GM12865 (cell line): ENCODE measurements around the gene TMPRSS4.

ENCODE experiments used
- DNase-seq: peaks from one replicate; pipeline ENCODE4 v3.0.0; 2010; ENCODE audit warnings: low read depth
- H3K4me3 ChIP-seq: 2 replicates; pipeline ENCODE4 v1.5.1; 2011; ENCODE audit warnings: mild to moderate bottlenecking, low read depth, low read length, control low read depth
- CTCF ChIP-seq: IDR thresholded peaks from 2 replicates; pipeline ENCODE4 v1.5.1; 2011; ENCODE audit warnings: low read length, control low read depth, low read depth, inconsistent platforms; ENCODE audit not compliant: insufficient read depth; ENCODE audit errors: missing control alignments

TMPRSS4 gene

GRCh38 chr11:118153976-118154375, 77.1 kb downstream of the TMPRSS4 start:
- DNase-seq, result no peak
- H3K4me3 ChIP-seq, result no peak overlapping the region
- no peak for TF ChIP-seq CTCF

GRCh38 chr11:118154641-118155040, 77.8 kb downstream of the TMPRSS4 start:
- TF ChIP-seq CTCF, result no peak
- no peak for DNase-seq
- no peak overlapping the region for H3K4me3 ChIP-seq

- no peak for DNase-seq
- no peak for TF ChIP-seq CTCF
- no peak overlapping the region for H3K4me3 ChIP-seq
Observed at GRCh38 chr11:118155776-118156530, 79.1 kb downstream of the TMPRSS4 start.

GRCh38 chr11:118156531-118157185, 79.8 kb downstream of the TMPRSS4 start:
- TF ChIP-seq CTCF, result no peak
- no peak for DNase-seq
- no peak overlapping the region for H3K4me3 ChIP-seq

GRCh38 chr11:118157186-118157895, 80.5 kb downstream of the TMPRSS4 start:
- no peak for DNase-seq
- no peak overlapping the region for H3K4me3 ChIP-seq
- no peak for TF ChIP-seq CTCF

- no peak for DNase-seq
- H3K4me3 ChIP-seq, result no peak overlapping the region
- no peak for TF ChIP-seq CTCF
Observed at GRCh38 chr11:118161786-118162185, 84.9 kb downstream of the TMPRSS4 start.
